ENCODE measurements around the gene RAP2B.
"Not testable (repeated sequence)": the region's sequence is repeated elsewhere in the genome, so short reads cannot be mapped to it uniquely, and the experiment has no call there.

Gene RAP2B

DNA sequence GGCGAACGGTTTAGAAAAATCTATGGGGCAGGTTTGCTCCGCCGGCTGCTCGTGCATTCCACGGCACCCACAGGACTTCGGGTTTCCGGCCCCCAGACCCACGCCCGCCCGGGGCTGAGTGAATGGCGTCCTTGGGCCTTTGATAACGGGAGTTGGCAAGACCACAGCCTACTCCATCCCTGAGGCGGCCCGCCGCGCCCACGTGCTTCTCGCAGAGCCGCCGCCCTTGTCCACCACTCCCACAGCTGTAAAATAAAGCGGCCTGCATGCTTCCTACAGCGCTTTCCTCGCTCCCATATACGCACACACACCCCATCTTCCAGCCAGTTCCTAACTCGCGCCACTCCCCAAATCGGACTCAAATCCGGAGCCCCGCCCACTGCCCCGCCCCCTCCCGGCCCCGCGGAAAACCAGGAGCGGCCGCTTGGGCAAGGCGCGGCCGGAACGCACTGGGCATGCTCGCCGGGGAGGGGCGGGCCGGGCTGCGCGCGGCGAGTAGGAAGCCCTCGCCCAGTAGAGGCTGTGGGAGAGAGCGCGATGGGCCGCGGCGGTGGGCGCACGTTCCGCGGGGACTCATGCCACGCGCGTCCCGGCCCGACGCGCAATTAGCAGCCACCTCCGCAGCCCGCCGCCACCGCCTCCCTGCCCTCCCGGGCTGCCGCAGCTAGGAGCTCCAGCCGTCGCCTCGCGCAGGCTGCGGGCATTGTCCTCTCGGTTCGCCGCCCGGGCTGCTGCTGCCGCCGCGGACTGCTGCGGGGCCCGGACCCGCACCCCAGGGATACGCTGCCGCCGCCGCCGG is at the start of gene RAP2B:
TSS of gene RAP2B (plus strand) at position 513 of the 799 bp plus-strand sequence. CDS start 468 bp downstream, outside the sequence.
- in situ Hi-C loops (cut with MboI; ENCODE audit: low sequenced_read_pairs) = no loop called here

DNA sequence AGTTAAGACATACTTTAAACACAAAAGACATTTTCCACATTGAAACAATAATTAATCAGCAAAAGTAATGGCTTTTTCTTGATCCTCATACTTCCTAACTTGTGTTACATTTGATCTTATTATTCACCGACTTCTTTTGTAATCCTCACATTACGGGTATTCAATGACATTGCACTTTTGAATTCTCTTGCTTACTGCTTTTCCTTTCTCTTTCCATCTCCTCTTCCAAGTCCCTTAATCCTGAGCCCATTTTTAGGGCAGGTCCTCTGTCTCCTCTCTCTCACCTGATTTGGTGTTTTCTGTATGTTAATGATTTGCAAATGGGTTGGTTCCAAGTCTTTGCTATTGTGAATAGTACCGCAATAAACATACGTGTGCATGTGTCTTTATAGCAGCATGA is 48.5 kb upstream of the RAP2B start:
- in situ Hi-C loops (cut with MboI; ENCODE audit: low sequenced_read_pairs) = no loop called here

DNA sequence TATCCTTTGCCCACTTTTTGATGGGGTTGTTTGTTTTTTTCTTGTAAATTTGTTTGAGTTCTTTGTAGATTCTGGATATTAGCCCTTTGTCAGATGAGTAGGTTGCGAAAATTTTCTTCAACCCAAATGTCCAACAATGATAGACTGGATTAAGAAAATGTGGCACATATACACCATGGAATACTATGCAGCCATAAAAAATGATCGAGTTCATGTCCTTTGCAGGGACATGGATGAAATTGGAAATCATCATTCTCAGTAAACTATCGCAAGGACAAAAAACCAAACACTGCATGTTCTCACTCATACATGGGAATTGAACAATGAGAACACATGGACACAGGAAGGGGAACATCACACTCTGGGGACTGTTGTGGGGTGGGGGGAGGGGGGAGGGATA is 47.8 kb upstream of the RAP2B start:
- in situ Hi-C loops (cut with MboI; ENCODE audit: low sequenced_read_pairs) = not testable (repeated sequence)

DNA sequence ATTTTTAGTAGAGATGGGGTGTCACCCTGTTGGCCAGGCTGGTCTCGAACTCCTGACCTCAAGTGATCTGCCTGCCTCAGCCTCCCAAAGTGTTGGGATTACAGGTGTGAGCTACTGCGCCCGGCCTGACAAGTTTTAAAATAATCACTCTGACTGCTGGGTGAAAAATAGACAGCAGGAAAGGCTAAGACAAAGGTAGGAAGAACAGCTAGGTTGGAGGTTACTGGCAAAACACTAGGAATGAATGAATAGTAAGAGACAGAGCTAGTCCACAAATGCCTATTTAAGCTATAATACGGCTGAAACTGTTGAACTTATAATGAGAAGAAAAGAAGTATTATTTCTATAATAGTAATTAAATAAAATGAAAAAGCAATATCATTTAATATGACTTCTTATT is 46.7 kb upstream of the RAP2B start:
- in situ Hi-C loops (cut with MboI; ENCODE audit: low sequenced_read_pairs) = no loop called here

GRCh38 chr3:153127788-153128187 is 34.2 kb upstream of the RAP2B start:
- in situ Hi-C loops (cut with MboI; ENCODE audit: low sequenced_read_pairs) = no loop called here

DNA sequence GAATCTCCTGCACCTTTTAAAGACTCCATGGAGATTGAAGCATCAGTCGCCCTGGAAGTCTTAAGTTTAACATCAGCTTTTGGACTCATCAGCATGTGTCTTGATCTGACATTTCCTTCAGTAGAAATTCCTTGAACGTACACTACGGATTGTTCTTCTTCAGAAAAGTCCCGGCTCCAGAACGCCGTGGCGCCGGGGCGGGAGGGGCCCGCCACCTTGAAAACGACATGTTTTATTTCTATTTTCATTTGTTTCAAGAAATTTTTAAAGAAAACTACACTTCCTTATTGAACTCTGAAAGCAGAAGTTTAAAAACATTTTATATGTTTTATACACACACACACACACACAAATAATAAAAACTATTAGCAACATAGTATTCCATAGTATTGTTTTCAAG is 32.6 kb upstream of the RAP2B start:
- in situ Hi-C loops (cut with MboI; ENCODE audit: low sequenced_read_pairs) = no loop called here

DNA sequence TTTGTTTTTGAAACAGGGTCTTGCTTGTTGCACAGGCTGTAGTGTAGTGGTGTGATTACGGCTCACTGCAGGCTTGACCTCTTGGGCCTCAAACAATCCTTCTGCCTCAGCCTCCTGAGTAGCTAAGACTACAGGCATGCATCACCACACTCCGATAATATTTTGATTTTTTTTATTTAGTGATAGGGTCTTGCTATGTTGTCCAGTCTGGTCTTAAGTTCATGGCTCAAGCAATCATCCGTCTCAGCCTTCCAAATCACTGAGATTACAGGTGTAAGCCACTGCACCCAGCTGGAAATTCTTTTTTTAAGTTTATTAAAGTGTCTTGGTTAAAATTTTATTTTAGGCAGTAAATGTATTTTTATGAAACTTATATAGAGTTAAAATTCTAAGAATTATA is 32.2 kb upstream of the RAP2B start:
- in situ Hi-C loops (cut with MboI; ENCODE audit: low sequenced_read_pairs) = no loop called here

DNA sequence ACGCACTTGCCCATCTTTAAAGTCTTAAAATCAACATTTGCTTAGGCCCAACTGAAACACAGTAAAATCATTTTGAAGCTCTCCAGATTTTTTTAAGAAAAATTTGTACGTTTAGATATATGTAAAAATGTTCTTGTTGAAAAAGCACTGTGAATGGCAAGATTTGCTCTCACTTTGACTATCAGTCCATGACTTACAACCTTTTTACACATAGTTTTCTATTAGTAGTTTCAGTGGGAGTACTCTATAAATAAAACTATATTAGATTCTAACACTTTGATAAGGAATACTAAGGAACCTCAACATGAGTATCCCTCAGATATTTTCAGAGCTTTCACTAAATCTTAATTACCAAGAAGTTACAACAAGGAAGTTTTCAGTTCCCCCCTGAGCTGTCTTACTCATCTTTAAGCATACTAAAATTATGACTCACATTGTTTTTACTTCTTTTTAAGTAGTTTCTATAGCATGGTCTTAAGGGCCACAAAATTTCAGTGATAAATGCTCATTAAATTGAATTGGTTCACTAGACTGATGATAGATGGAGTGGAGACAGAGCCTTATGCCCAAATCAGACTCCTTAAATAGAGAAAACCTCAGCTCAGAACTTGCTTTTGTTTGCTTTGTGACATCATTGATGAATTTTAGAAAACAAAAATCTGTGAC is 31.6 kb upstream of the RAP2B start:
- in situ Hi-C loops (cut with MboI; ENCODE audit: low sequenced_read_pairs) = no loop called here

- in situ Hi-C loops (cut with MboI; ENCODE audit: low sequenced_read_pairs) = no loop called here
These were observed 24.4 kb upstream of the RAP2B start for GRCh38 chr3:153137626-153138025.

DNA sequence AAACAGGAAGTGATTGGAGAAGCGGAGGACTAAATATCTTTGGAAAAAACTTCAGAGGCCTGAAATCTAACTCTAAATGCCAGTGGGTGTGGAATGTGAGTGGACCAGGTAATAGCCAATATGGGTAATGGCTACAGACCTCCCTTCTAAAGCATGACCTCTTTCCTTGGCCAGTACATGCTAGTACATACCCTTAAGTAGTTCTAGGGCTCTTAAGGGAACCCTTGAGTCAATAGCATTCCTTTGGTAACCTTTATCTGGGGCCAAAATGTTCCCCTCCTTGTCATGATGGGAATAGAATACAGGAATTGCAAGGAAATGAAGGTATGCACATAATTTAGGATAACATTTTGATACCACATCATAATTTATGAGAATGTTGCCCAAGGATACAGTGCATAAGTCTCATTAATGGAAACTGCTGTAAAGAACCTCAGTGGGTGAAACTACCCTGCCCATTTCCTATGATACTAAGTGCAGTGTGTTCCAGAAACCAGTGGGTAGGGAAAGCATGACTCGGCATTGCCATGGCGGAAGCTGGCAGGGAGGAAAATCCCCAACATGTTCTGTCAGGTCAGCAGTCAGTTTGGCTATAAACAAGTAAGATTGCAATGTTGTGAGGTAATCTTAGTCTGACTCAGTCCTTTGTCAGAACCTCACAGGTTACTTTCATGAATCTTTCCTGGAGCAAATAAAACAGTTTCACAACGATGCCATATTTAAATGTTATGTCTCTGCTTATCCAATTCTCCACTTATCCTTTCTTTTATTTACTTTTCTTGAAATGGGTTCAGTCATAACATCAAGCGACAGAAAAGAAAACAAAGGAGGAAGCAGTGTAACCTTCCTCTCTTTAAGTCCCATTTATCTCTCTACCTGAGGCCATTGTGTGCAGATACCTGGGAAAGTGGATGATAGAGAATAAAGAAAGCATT is 23.5 kb upstream of the RAP2B start:
- in situ Hi-C loops (cut with MboI; ENCODE audit: low sequenced_read_pairs) = no loop called here

GRCh38 chr3:153142961-153143360 is 19.1 kb upstream of the RAP2B start:
- in situ Hi-C loops (cut with MboI; ENCODE audit: low sequenced_read_pairs) = no loop called here

- in situ Hi-C loops (cut with MboI; ENCODE audit: low sequenced_read_pairs) = no loop called here
These were observed 18.0 kb upstream of the RAP2B start for GRCh38 chr3:153144071-153144470.

GRCh38 chr3:153144779-153145178 is 17.2 kb upstream of the RAP2B start:
- in situ Hi-C loops (cut with MboI; ENCODE audit: low sequenced_read_pairs) = no loop called here

DNA sequence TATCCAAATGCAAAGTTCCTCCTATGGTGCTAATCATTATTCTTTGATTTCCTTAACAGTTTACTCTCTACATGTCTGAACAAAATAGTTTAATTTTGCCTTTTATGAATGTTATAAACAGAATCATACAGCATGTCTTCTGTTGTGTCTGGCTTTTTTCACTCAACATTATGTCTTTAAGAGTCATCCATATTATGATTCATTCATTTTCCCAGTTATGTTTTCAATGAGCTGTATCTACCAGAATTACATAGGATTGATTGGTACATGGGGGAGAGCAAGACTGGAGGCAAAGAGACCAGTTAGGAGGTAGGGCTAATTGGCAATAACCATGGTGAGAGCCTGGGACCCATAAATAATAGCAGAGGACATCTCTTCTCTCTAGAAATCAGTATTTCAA is 16.6 kb upstream of the RAP2B start:
- in situ Hi-C loops (cut with MboI; ENCODE audit: low sequenced_read_pairs) = no loop called here

DNA sequence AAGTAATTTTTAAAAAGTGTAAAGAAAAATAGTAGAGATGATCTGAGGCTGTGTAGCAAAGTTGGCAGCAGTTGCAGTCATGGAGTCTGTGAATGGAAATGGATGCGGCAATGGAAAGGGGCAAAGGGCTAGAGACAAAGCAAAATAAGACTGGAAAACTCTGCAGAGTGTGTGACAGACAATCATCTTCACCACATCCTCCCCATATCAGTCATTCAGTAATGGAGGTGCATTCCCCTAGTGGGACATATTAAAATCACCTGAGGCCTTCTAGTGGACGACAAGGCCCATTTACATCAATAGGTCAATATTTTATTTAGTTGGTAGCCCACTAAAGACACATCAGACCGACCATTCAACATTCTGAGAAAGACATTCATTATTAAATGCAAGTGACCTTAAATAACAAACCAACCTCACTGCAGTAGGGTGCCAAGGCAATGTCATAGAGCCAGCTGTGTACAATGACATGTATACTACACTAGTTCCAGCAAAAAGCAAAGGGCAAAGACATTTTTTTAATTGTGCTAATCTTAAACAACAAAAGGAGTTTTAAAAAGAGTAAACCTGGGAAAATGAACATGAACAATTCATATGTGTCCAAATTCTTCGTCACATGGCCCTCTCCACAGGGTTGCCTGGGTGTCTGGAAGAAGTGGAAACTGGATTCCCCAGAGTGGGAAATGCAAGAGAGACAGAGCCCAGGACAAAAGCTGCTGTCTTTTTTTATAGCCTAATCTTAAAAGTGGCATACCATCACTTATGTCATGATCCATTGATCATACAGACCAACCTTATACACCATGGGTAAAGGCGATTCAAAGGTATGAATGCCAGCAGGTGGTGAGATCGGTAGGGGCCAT is 15.6 kb upstream of the RAP2B start:
- in situ Hi-C loops (cut with MboI; ENCODE audit: low sequenced_read_pairs) = no loop called here

GRCh38 chr3:153150991-153151390 is 11.0 kb upstream of the RAP2B start:
- in situ Hi-C loops (cut with MboI; ENCODE audit: low sequenced_read_pairs) = no loop called here

GRCh38 chr3:153155786-153156185 is 6.2 kb upstream of the RAP2B start:
- in situ Hi-C loops (cut with MboI; ENCODE audit: low sequenced_read_pairs) = not testable (repeated sequence)

DNA sequence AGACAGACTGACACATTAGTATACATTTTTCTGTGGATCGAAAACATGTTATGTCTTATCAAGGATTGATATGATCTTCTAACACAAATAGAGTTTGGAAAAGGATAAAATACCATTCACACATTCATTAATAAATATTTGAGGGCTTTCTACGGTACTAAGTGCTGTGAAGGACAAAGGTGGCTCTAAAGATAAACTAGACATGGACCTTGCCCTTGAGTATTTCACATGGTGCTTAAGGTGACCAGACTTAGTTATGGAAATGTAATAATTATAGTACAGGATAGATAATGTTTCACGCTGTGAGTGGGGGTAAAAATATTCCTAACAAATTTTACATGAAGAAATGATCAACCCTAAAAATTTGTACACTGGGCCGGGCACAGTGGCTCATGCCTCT is 3.8 kb upstream of the RAP2B start:
- in situ Hi-C loops (cut with MboI; ENCODE audit: low sequenced_read_pairs) = no loop called here

GRCh38 chr3:153158961-153159735 is 2.9 kb upstream of the RAP2B start:
- in situ Hi-C loops (cut with MboI; ENCODE audit: low sequenced_read_pairs) = no loop called here

Data from HL-60/S4 (cell line).